ENCODE measurements around the gene TRPC4. TPM values are rescaled to one million over a fixed set of nuclear protein-coding genes. Genes with fewer than 3 reads are reported as not detected.

TRPC4 gene
- total RNA-seq, 1 experiment from 2014 or later: 0.22 TPM

DNA sequence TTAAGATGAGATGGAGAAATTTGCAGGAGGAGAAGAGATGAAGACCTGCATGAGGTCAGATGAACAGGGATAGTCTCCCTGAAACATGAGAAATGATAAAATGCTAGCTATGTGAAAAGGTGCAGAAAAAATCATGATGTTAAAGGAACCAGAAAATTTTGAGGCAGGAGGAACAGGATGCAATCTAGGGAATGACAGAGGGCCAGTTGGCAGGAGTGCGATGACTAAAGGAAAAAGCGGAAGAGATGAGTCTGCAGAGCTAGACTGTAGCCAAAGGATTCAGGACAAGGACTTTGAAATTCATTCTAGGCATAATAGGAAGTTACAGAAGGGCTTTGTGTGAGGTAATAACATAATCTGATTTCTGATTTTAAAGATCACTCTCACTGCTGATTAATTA, 77.9 kb downstream of the TRPC4 start:
- Histone ChIP-seq H3K9me2 (replicated peaks; ENCODE audit: low read length) (no peaks in the 10 kb centered on the region), H3K4me3 (ENCODE audit: low read length) (no peak overlapping the region), H3K27ac (ENCODE audit: low read length) (no peak overlapping the region), H3K9ac (ENCODE audit: low read length) (no peak overlapping the region), H3K79me2 (ENCODE audit: low read length) (no peaks in the 10 kb centered on the region), H2AFZ (ENCODE audit: low read length) (no peak overlapping the region), H3K4me1 (ENCODE audit: insufficient read depth, low read length) (no peaks in the 10 kb centered on the region), H3K9me3 (ENCODE audit: low read length) (no peaks in the 10 kb centered on the region), H3K36me3 (ENCODE audit: low read depth, low read length) (no peaks in the 10 kb centered on the region), H3F3A (ENCODE audit: low read length, unreplicated experiment) (no peaks in the 10 kb centered on the region), H3K4me2 (ENCODE audit: low read length) (no peak overlapping the region), H4K20me1 (ENCODE audit: low read length) (no peaks in the 10 kb centered on the region), H3K27me3 (ENCODE audit: low read length) (peaks cover 7% of the 10 kb centered on the region)
- no peak for DNase-seq
- BruUV-seq (replicated peaks): no TSS peak
- no peak for ATAC-seq
- ChIA-PET CTCF (no interaction called here), POLR2A (ENCODE audit: unreplicated experiment) (interaction anchor here (0.6 kb wide), 1 partner anchor 12 kb away, joined by 7 read pairs; no protein-coding TSS in a partner anchor)
- intact Hi-C loops (cut with micrococcal nuclease): no loop called here
- TF ChIP-seq EZH2 (IDR thresholded peaks at IDR 0.05; ENCODE audit: low read length, unreplicated experiment) (no peak), EZH2phosphoT487 (IDR thresholded peaks at IDR 0.05; ENCODE audit: borderline replicate concordance, low read length) (no peak)
- TF ChIP-seq, protein P1, sequence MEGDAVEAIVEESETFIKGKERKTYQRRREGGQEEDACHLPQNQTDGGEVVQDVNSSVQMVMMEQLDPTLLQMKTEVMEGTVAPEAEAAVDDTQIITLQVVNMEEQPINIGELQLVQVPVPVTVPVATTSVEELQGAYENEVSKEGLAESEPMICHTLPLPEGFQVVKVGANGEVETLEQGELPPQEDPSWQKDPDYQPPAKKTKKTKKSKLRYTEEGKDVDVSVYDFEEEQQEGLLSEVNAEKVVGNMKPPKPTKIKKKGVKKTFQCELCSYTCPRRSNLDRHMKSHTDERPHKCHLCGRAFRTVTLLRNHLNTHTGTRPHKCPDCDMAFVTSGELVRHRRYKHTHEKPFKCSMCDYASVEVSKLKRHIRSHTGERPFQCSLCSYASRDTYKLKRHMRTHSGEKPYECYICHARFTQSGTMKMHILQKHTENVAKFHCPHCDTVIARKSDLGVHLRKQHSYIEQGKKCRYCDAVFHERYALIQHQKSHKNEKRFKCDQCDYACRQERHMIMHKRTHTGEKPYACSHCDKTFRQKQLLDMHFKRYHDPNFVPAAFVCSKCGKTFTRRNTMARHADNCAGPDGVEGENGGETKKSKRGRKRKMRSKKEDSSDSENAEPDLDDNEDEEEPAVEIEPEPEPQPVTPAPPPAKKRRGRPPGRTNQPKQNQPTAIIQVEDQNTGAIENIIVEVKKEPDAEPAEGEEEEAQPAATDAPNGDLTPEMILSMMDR (conservative IDR thresholded peaks at IDR 0.05; ENCODE audit: low read depth, low read length): no peak

DNA sequence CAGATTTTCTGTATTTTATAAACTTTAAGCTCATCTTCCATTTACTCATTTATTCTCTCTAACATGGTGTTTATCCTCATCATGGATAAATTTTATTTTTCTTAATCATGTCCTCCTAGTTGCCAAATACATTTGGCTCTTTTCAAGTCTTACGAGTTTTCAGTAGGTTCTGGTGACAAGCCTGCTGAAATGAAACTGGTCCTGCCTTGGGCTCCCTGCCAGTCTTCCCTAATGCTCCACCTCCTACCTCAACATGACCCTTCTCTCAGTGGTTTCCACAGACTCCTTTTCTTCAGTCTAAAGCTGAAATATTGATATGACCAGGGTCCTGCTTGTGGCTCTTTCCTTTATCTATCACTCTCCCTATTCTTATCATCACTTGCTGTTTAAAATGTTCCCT, 81.2 kb downstream of the TRPC4 start:
- Histone ChIP-seq H3F3A (ENCODE audit: low read length, unreplicated experiment) (no peaks in the 10 kb centered on the region), H3K4me2 (ENCODE audit: low read length) (no peak overlapping the region), H3K36me3 (ENCODE audit: low read depth, low read length) (no peaks in the 10 kb centered on the region), H3K79me2 (ENCODE audit: low read length) (no peaks in the 10 kb centered on the region), H3K4me1 (ENCODE audit: insufficient read depth, low read length) (no peaks in the 10 kb centered on the region), H3K9me2 (replicated peaks; ENCODE audit: low read length) (no peaks in the 10 kb centered on the region), H3K4me3 (ENCODE audit: low read length) (no peak overlapping the region), H3K9me3 (ENCODE audit: low read length) (no peaks in the 10 kb centered on the region), H2AFZ (ENCODE audit: low read length) (no peak overlapping the region), H3K27ac (ENCODE audit: low read length) (no peak overlapping the region), H3K9ac (ENCODE audit: low read length) (no peak overlapping the region), H4K20me1 (ENCODE audit: low read length) (no peaks in the 10 kb centered on the region), H3K27me3 (ENCODE audit: low read length) (peaks cover 7% of the 10 kb centered on the region)
- no TSS peak for BruUV-seq (replicated peaks)
- intact Hi-C loops (cut with micrococcal nuclease): no loop called here
- TF ChIP-seq, protein P1 (conservative IDR thresholded peaks at IDR 0.05; ENCODE audit: low read depth, low read length): no peak
- TF ChIP-seq EZH2 (IDR thresholded peaks at IDR 0.05; ENCODE audit: low read length, unreplicated experiment) (no peak), EZH2phosphoT487 (IDR thresholded peaks at IDR 0.05; ENCODE audit: borderline replicate concordance, low read length) (no peak)
- ChIA-PET CTCF (no interaction called here), POLR2A (ENCODE audit: unreplicated experiment) (no interaction called here)
- DNase-seq (no peak), ATAC-seq (no peak)

DNA sequence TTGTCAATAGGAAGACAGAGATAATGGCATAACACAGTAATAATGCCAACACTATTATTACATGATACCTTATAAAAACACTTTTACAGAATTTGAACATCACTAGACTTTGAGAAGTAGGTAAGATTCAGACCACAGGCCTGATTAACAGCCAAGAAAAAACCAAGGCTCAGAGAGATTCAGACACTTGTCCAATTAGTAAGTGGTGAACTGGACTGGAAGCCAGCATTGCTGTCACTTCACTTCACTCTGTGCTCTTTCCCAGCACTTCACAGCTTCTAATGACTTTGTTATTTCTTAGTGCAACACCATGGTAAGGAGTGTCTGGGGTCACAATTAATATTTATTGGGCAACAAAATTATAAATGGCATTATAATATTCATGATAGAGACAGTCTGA, 91.9 kb downstream of the TRPC4 start:
- TF ChIP-seq, protein P1 (conservative IDR thresholded peaks at IDR 0.05; ENCODE audit: low read depth, low read length): no peak
- TF ChIP-seq EZH2 (IDR thresholded peaks at IDR 0.05; ENCODE audit: low read length, unreplicated experiment) (no peak), EZH2phosphoT487 (IDR thresholded peaks at IDR 0.05; ENCODE audit: borderline replicate concordance, low read length) (no peak)
- ChIA-PET POLR2A (ENCODE audit: unreplicated experiment) (no interaction called here), CTCF (no interaction called here)
- H3K27me3 ChIP-seq (ENCODE audit: low read length): peaks cover 18% of the 10 kb centered on the region
- BruUV-seq (replicated peaks): no TSS peak
- H3K27ac ChIP-seq (ENCODE audit: low read length): no peak overlapping the region
- H3K4me3 ChIP-seq (ENCODE audit: low read length): no peak overlapping the region
- no peaks in the 10 kb centered on the region for H3K79me2 ChIP-seq (ENCODE audit: low read length)
- H3K4me2 ChIP-seq (ENCODE audit: low read length): no peak overlapping the region
- no peak for ATAC-seq
- H4K20me1 ChIP-seq (ENCODE audit: low read length): no peaks in the 10 kb centered on the region
- no peak for DNase-seq
- H3K9me3 ChIP-seq (ENCODE audit: low read length): no peaks in the 10 kb centered on the region
- no peaks in the 10 kb centered on the region for H3F3A ChIP-seq (ENCODE audit: low read length, unreplicated experiment)
- no peaks in the 10 kb centered on the region for H3K9me2 ChIP-seq (replicated peaks; ENCODE audit: low read length)
- no peak overlapping the region for H2AFZ ChIP-seq (ENCODE audit: low read length)
- H3K4me1 ChIP-seq (ENCODE audit: insufficient read depth, low read length): no peaks in the 10 kb centered on the region
- intact Hi-C loops (cut with micrococcal nuclease): no loop called here
- no peak overlapping the region for H3K9ac ChIP-seq (ENCODE audit: low read length)
- no peaks in the 10 kb centered on the region for H3K36me3 ChIP-seq (ENCODE audit: low read depth, low read length)
